Left ventricle myocardium superior (tissue), 1 donor: ENCODE results near the gene ZNF526. TPM values are rescaled to one million over a fixed set of nuclear protein-coding genes. Genes with fewer than 3 reads are reported as not detected.

Experiments
- ATAC-seq: fragments of 200-7000 bp; cut with Tn5 transposase; one replicate; pipeline ENCODE4 v1.9.1; 2020; ENCODE audit warnings: mild to moderate bottlenecking, moderate library complexity
- DNase-seq: peaks from one replicate; pipeline ENCODE4 v3.0.0-alpha.2; 2020
- intact Hi-C: fragments of 100-400 bp; cut with micrococcal nuclease; formaldehyde crosslinking; loops from one replicate; pipeline ENCODE4 v1.11.0; 2022
- total RNA-seq: library from RNA; stranded (reverse); fragmentation: NEBNext Ultra II Directional; extraction: Animal tissue kit (Norgen Biotek cat#: 25700); gene quantifications from one replicate; pipeline ENCODE4 v1.2.1, GENCODE V29; 2021
- donor health status: DM: no; HTN: yes; CAD: no; lungs with severe emphysema.

The ZNF526 gene
- total RNA-seq, 1 donor from 2014 or later = 6.7 TPM

DNA sequence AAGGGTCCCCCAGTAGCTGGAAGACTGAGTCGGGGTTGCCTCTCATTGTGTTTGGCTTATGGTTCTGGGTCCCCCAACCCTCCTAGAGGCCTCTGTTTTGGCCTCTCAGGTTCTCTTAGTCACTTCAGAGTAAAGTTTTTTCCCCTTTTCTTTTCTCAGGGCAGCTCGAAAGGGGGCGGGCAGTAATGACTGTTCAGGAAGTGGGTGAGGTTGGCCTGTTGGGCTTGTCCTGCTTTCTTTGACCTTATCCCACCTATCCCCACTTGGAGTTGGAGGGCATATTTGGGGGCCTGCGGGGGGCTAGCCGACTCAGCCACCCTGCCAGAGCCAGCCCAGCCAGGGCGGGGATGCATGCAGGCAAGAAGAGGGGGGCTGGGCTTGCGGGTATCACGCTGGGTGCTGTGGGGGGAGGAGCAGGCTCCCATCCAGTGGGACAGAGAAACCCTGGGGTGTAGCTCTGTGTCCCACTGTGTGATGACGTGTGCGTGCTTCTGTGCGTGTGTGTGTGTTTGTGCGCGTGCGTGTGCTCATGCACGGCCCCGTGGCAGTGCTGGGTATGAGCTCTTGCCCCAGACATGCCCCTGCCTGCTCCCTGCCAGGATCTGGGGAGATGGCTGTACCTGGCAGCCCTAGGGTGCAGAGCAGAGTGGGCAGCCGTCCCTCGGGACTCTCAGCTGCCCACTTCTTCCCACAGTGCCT, 50.4 kb downstream of the ZNF526 start:
- intact Hi-C loops = no loop called here
- ATAC-seq (no peak), DNase-seq (peak; percentile 72)

DNA sequence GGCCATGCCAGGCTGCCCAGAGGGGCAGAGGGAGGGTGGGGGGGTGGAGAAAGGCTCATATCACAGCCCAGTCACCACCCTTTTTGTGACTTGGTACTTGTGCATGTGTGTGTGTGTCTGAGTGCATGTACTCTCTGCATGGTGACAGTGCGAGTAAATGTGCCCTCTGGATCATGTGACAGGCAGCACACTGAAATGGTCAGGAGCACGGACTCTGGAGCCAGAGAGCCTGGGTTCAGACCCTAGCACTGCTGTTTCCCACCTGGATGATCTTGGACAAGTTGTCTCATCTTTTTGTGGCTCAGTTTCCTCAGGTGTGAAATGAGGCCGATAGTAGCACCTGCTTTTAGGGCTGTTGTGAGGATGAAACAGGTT, 50.9 kb downstream of the ZNF526 start:
- no peak for DNase-seq
- intact Hi-C loops = no loop called here
- no peak for ATAC-seq

DNA sequence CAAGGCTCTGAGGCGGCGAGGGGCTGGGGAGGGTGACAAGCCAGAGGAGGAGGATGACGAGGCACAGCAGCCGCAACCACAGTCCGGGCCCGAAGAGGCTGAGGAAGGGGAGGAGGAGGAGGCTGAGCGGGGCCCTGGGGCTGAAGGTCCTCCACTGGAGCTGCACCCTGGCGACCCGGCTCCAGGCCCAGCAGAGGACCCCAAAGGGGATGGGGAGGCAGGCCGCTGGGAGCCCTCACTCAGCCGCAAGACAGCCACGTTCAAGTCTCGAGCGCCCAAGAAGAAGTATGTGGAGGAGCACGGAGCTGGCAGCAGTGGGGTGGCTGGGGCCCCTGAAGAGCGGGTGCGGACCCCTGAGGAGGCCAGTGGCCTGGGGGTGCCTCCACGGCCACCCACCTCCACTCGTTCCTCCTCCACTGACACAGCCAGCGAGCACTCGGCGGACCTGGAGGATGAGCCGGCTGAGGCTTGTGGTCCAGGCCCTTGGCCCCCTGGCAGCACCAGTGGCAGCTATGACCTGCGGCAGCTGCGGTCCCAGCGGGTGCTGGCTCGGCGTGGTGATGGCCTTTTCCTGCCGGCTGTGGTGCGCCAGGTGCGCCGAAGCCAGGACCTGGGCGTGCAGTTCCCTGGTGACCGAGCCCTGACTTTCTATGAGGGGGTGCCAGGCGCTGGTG, 51.9 kb downstream of the ZNF526 start:
- intact Hi-C loops = no loop called here
- peak; percentile 28 for DNase-seq

DNA sequence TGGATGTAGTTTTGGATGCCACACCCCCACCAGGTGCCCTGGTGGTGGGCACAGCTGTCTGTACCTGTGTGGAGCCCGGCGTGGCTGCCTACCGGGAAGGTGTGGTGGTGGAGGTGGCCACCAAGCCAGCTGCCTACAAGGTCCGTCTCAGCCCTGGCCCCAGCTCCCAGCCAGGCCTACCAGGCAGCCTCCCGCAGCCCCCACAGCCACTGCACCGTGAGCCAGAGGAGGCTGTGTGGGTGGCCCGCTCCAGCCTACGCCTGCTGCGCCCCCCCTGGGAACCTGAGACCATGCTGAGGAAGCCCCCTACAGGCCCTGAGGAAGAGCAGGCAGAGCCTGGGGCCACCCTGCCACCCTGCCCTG, 52.4 kb downstream of the ZNF526 start:
- DNase-seq (no peak), ATAC-seq (no peak)
- intact Hi-C loops = no loop called here

More for the DNA sequence above, 51.9 kb downstream of the ZNF526 start:
- no peak for ATAC-seq

DNA sequence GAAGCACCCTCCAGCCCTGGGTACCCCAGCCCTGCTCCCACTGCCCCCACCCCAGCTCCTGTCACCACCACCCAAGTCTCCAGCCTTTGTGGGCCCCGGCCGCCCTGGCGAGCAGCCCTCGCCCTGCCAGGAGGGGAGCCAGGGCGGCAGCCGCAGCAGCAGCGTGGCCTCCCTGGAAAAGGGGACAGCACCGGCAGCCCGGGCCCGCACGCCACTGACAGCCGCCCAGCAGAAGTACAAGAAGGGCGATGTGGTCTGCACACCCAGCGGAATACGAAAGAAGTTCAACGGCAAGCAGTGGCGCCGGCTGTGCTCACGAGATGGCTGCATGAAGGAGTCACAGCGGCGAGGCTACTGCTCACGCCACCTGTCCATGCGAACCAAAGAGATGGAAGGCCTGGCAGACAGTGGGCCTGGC, 52.9 kb downstream of the ZNF526 start:
- DNase-seq (no peak), ATAC-seq (no peak)
- intact Hi-C loops = no loop called here

DNA sequence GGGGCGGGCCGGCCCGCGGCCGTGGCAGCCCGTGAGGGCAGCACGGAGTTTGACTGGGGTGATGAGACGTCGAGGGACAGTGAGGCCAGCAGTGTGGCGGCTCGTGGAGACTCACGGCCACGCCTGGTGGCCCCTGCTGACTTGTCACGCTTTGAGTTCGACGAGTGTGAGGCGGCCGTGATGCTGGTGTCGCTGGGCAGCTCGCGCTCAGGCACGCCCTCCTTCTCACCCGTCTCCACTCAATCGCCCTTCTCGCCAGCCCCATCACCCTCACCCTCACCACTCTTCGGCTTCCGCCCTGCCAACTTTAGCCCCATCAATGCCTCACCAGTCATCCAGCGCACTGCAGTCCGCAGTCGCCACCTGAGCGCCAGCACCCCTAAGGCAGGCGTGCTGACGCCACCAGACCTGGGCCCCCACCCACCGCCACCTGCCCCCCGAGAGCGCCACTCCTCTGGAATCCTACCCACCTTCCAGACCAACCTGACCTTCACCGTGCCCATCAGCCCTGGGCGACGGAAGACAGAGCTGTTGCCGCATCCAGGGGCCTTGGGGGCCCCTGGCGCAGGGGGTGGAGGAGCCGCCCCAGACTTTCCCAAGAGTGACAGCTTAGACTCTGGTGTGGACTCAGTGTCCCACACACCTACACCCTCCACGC, 53.4 kb downstream of the ZNF526 start:
- ATAC-seq (no peak), DNase-seq (no peak)
- intact Hi-C loops = no loop called here

DNA sequence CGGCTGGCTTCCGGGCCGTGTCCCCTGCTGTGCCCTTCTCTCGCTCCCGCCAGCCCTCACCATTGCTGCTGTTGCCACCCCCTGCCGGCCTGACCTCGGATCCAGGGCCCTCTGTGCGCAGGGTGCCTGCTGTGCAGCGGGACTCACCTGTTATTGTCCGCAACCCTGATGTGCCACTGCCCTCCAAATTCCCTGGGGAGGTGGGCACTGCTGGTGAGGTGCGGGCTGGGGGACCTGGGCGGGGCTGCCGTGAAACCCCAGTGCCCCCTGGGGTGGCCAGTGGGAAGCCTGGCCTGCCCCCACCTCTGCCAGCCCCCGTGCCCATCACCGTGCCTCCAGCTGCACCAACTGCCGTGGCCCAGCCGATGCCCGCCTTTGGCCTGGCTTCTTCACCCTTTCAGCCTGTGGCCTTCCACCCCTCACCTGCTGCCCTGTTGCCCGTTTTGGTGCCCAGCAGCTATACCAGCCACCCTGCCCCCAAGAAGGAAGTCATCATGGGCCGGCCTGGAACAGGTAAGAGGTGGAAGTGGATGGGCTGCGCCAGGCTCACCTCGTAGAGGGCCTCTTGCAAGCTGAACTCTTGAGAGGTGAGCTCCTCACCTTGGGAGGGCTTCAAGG, 54.1 kb downstream of the ZNF526 start:
- intact Hi-C loops = no loop called here
- ATAC-seq (no peak), DNase-seq (no peak)

DNA sequence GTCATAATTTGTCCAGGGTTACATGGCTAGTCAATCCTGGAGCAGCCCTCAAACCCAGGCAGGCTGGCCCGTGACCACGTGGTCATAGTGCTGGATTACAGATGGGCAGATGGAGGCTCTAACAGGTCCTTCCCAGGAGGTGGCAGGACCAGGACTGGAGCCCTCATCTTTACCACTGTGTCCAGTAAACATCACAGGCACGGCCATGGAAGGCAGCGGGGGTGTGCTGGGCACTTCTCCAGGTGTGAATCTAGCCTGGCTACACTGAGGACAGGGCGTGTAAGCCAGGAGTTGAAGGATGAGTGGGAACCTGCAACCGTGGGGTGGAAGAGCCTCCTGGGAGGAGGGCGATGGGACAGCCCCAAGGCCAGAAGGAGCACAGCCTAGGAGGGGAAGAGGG, 55.0 kb downstream of the ZNF526 start:
- ATAC-seq (no peak), DNase-seq (no peak)
- intact Hi-C loops = no loop called here

DNA sequence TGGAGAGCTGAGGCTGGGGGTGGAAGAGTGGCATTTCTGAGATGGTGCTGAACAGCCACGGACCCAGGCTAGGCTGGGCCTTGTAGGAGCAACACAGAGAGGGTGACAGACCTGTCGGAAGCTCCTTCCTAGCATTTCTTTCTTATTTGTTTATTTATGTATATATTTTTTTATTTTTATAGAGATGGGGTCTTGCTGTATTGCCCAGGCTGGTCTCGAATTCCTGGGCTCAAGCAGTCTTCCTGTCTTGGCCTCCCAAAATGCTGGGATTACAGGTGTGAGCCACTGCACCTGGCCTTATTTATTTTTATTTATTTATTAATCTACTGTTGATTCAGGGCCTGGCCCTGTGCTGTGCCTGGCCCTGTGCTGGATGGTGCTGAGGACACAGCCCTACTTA, 55.4 kb downstream of the ZNF526 start:
- intact Hi-C loops = no loop called here
- no peak for ATAC-seq
- no peak for DNase-seq

DNA sequence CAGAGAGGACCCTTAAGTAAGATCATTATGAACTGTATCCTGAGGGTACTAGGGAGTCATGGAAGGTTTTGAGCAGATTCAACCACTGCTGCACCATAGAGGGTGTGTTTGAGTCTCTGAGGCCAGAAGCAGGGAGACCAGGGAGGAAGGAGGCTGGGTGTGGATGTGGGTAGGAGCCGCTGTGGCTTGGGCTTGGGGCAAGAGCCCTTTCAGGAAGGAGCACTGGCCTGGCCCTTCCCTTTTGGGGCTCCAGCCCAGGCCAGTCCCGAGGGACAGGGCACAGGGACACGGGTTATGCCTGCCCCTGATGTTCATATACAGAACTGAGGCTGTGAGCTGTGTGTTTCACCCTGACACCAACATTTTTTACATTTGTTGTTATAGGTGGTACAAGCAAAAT, 56.2 kb downstream of the ZNF526 start:
- intact Hi-C loops = no loop called here
- no peak for DNase-seq
- no peak for ATAC-seq

DNA sequence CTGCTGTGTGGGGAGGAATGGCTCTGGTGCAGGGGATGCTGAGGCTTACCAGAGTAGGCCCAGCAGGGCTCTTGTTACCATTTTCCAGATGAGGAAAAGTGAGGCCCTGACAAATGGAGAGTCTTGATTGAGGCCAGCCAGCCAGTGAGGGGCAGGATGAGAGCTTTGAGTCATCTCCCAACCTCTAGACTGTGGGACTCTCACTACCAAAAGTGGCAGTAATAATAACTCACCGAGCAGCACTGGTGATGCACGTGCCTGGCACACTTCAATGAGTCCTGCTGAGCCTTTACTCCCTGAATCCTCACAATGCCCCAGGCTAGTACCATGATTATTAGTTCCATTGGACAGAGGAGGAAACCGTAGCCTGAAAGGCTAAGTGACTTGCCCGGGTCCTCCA, 56.7 kb downstream of the ZNF526 start:
- no peak for DNase-seq
- no peak for ATAC-seq
- intact Hi-C loops = no loop called here

Other genes starting within 250 kb of the ZNF526 start
- 416 TPM for gene ATP1A3, start 226.1 kb upstream of the ZNF526 start, total RNA-seq
- 5.4 TPM for gene GRIK5, start 150.1 kb upstream of the ZNF526 start, total RNA-seq
- 10.2 TPM for gene ZNF574, start 144.1 kb upstream of the ZNF526 start, total RNA-seq
- 1.8 TPM for gene POU2F2, start 87.9 kb upstream of the ZNF526 start, total RNA-seq
- gene DEDD2, start 2.6 kb upstream of the ZNF526 start, total RNA-seq = 17.2 TPM
- 40.0 TPM for gene GSK3A, start 22.3 kb downstream of the ZNF526 start, total RNA-seq
- gene ERF, start 34.8 kb downstream of the ZNF526 start, total RNA-seq = 46.0 TPM
- gene CIC, start 48.9 kb downstream of the ZNF526 start, total RNA-seq = 37.1 TPM
- not detected for gene PRR19, start 81.8 kb downstream of the ZNF526 start, total RNA-seq
- gene PAFAH1B3, start 82.3 kb downstream of the ZNF526 start, total RNA-seq = 2.6 TPM
- 0.64 TPM for gene TMEM145, start 93.0 kb downstream of the ZNF526 start, total RNA-seq
- 37.4 TPM for gene MEGF8, start 105.3 kb downstream of the ZNF526 start, total RNA-seq
- 0.55 TPM for gene CNFN, start 170.0 kb downstream of the ZNF526 start, total RNA-seq
- 41.0 TPM for gene LIPE, start 207.1 kb downstream of the ZNF526 start, total RNA-seq
- gene CXCL17, start 222.6 kb downstream of the ZNF526 start, total RNA-seq = not detected